ENCODE results near the gene TMEM89. TPM values are rescaled to one million over a fixed set of nuclear protein-coding genes. Genes with fewer than 3 reads are reported as not detected.

Gene TMEM89
- total RNA-seq, 1 experiment from 2014 or later: not detected

GRCh38 chr3:48599509-48600285 is 21.9 kb downstream of the TMEM89 start:
- H3K27me3 ChIP-seq (ENCODE audit: control insufficient read depth, insufficient read depth, low read length): no peaks in the 10 kb centered on the region
- no peak overlapping the region for H3K27ac ChIP-seq (ENCODE audit: low read length)
- H3K4me1 ChIP-seq (ENCODE audit: control insufficient read depth, insufficient read depth, low read length): peaks cover 34% of the 10 kb centered on the region
- ATAC-seq: no peak
- CTCF ChIA-PET: no interaction called here
- H3K36me3 ChIP-seq (ENCODE audit: control insufficient read depth, insufficient read depth, low read length): peaks cover 3% of the 10 kb centered on the region; the same call in 1 of the 2 replicates
- no peak for TF ChIP-seq TCF7L2 (IDR thresholded peaks at IDR 0.05; ENCODE audit: low read depth, low read length)
- no peak for TF ChIP-seq SIN3A (IDR thresholded peaks at IDR 0.05; ENCODE audit: borderline replicate concordance, insufficient read depth, low read depth, low read length)
- TF ChIP-seq CTCF (IDR thresholded peaks at IDR 0.05): no peak
- TF ChIP-seq POLR2AphosphoS5 (IDR thresholded peaks at IDR 0.05; ENCODE audit: low read depth, low read length): no peak
- no peak for TF ChIP-seq REST (IDR thresholded peaks at IDR 0.05; ENCODE audit: insufficient read depth in 1 of 2, low read depth in 2 of 2, low read length in 1 of 2)
- no peaks in the 10 kb centered on the region for H3K9me3 ChIP-seq (ENCODE audit: control insufficient read depth, insufficient read depth, low read depth, low read length)
- DNase-seq (ENCODE audit: low read depth, low spot score): no peak
- POLR2A ChIA-PET: no interaction called here
- no TSS peak for BruUV-seq (replicated peaks)
- H3K4me3 ChIP-seq (ENCODE audit: low read depth in 2 of 2, low read length in 2 of 2): no peak overlapping the region
- in situ Hi-C loops (cut with HindIII; ENCODE audit: low pct_unique_long_range_greater_than_20kb, low sequenced_read_pairs): no loop called here
- intact Hi-C loops (cut with micrococcal nuclease; ENCODE audit: unreplicated experiment): no loop called here

- DNase-seq (ENCODE audit: low read depth, low spot score): no peak
- POLR2A ChIA-PET: no interaction called here
Observed at GRCh38 chr3:48599077-48599501, 22.5 kb downstream of the TMEM89 start.

More at GRCh38 chr3:48599077-48599501, 22.5 kb downstream of the TMEM89 start:
- H3K27me3 ChIP-seq (ENCODE audit: control insufficient read depth, insufficient read depth, low read length): no peaks in the 10 kb centered on the region
- no peak overlapping the region for H3K27ac ChIP-seq (ENCODE audit: low read length)
- H3K4me1 ChIP-seq (ENCODE audit: control insufficient read depth, insufficient read depth, low read length): peaks cover 34% of the 10 kb centered on the region
- H3K4me3 ChIP-seq (ENCODE audit: low read depth in 2 of 2, low read length in 2 of 2): no peak overlapping the region
- ATAC-seq: no peak
- H3K9me3 ChIP-seq (ENCODE audit: control insufficient read depth, insufficient read depth, low read depth, low read length): no peaks in the 10 kb centered on the region
- CTCF ChIA-PET: no interaction called here
- in situ Hi-C loops (cut with HindIII; ENCODE audit: low pct_unique_long_range_greater_than_20kb, low sequenced_read_pairs) (no loop called here), intact Hi-C loops (cut with micrococcal nuclease; ENCODE audit: unreplicated experiment) (no loop called here)
- TF ChIP-seq TCF7L2 (IDR thresholded peaks at IDR 0.05; ENCODE audit: low read depth, low read length) (no peak), SIN3A (IDR thresholded peaks at IDR 0.05; ENCODE audit: borderline replicate concordance, insufficient read depth, low read depth, low read length) (no peak), REST (IDR thresholded peaks at IDR 0.05; ENCODE audit: insufficient read depth in 1 of 2, low read depth in 2 of 2, low read length in 1 of 2) (no peak), CTCF (IDR thresholded peaks at IDR 0.05) (no peak), POLR2AphosphoS5 (IDR thresholded peaks at IDR 0.05; ENCODE audit: low read depth, low read length) (no peak)
- no TSS peak for BruUV-seq (replicated peaks)
- peaks cover 3% of the 10 kb centered on the region; the same call in 1 of the 2 replicates for H3K36me3 ChIP-seq (ENCODE audit: control insufficient read depth, insufficient read depth, low read length)

Data from Panc1 (cell line).